Lower lobe of right lung (tissue), 2 donors: ENCODE data around the gene JAKMIP1. TPM values are rescaled to one million over a fixed set of nuclear protein-coding genes. Genes with fewer than 3 reads are reported as not detected.
A peak's percentile ranks its signal among the peaks of the same experiment; 100 is the strongest.

Experiments used
- ATAC-seq, 2 donors: fragments of 200-7000 bp; cut with Tn5 transposase; one replicate each; pipeline ENCODE4 v1.9.1; 2020 to 2022; ENCODE audit warnings: mild to moderate bottlenecking in 2 of 2, moderate library complexity in 2 of 2
- DNase-seq: peaks from one replicate; pipeline ENCODE4 v3.0.0-alpha.2; 2020
- H3K27ac ChIP-seq: fragments of 200-600 bp; one replicate; pipeline ENCODE4 v1.8.0; 2022
- H3K27me3 ChIP-seq: fragments of 200-600 bp; one replicate; pipeline ENCODE4 v1.8.0; 2022; ENCODE audit warnings: low read depth
- H3K36me3 ChIP-seq: fragments of 200-600 bp; one replicate; pipeline ENCODE4 v1.8.0; 2022; ENCODE audit warnings: mild to moderate bottlenecking
- H3K4me1 ChIP-seq: fragments of 200-600 bp; one replicate; pipeline ENCODE4 v1.8.0; 2022
- H3K4me3 ChIP-seq: fragments of 200-600 bp; one replicate; pipeline ENCODE4 v1.8.0; 2022; ENCODE audit warnings: mild to moderate bottlenecking
- H3K9me3 ChIP-seq: fragments of 200-600 bp; one replicate; pipeline ENCODE4 v1.8.0; 2022
- intact Hi-C: fragments of 100-400 bp; cut with DNase I; formaldehyde crosslinking; loops from one replicate; pipeline ENCODE4 v1.11.0; 2022
- total RNA-seq: library from RNA; stranded (reverse); fragmentation: NEBNext Ultra II Directional; extraction: Animal tissue kit (Norgen Biotek cat#: 25700); gene quantifications from one replicate; pipeline ENCODE4 v1.2.1, GENCODE V29; 2021
- TF ChIP-seq, protein P1 (sequence below): fragments of 200-600 bp; IDR thresholded peaks from one replicate; pipeline ENCODE4 v1.8.0; 2022; ENCODE audit warnings: antibody characterized with exemption, mild to moderate bottlenecking
- donor health status: DM: no; HTN: yes; CAD: no; lungs with severe emphysema.

Gene JAKMIP1
- total RNA-seq, 1 donor from 2014 or later = 0.65 TPM

DNA sequence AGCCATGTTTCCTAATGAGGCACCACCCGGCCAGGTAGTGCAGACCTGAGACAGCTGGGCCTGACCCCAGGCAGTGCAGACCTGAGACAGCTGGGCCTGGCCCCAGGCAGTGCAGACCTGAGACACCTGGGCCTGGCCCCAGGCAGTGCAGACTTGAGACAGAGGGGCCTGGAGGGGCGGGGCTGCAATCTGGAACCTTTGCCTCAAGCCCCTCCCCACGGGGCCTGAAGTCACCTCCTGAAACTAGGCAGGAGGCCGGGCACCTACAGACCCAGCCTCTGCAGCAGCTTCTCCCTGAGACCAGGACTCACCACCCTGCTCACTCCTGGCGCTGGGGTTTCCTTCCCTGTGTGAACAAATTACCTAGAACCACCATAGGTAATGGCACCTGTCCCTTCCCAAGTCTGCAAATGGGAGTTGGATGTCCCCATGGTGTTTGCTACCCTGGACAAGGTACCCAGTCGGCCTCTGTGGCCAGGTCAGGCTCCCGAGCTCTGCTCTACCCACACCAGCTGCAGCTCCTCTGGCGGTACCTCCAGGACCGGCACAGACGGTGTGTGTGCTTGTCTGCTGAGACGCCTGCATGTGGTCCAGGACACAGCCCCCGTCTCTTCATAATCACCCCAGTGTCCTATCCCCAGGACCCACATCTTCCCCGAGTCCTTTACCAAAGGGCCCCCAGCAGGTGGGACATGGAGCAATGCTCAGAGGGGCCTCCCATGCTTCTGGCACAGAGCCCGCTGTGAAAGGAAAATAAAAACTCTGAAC is 129.0 kb downstream of the JAKMIP1 start:
- H3K36me3 ChIP-seq = no peaks in the 10 kb centered on the region
- H3K27me3 ChIP-seq = peaks cover 10% of the 10 kb centered on the region
- DNase-seq = peak; percentile 28
- no peaks in the 10 kb centered on the region for H3K4me1 ChIP-seq
- H3K27ac ChIP-seq = no peak overlapping the region
- intact Hi-C loops = no loop called here
- H3K4me3 ChIP-seq = no peak overlapping the region
- no peak for ATAC-seq
- TF ChIP-seq, protein P1, sequence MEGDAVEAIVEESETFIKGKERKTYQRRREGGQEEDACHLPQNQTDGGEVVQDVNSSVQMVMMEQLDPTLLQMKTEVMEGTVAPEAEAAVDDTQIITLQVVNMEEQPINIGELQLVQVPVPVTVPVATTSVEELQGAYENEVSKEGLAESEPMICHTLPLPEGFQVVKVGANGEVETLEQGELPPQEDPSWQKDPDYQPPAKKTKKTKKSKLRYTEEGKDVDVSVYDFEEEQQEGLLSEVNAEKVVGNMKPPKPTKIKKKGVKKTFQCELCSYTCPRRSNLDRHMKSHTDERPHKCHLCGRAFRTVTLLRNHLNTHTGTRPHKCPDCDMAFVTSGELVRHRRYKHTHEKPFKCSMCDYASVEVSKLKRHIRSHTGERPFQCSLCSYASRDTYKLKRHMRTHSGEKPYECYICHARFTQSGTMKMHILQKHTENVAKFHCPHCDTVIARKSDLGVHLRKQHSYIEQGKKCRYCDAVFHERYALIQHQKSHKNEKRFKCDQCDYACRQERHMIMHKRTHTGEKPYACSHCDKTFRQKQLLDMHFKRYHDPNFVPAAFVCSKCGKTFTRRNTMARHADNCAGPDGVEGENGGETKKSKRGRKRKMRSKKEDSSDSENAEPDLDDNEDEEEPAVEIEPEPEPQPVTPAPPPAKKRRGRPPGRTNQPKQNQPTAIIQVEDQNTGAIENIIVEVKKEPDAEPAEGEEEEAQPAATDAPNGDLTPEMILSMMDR = no peak
- no peaks in the 10 kb centered on the region for H3K9me3 ChIP-seq

DNA sequence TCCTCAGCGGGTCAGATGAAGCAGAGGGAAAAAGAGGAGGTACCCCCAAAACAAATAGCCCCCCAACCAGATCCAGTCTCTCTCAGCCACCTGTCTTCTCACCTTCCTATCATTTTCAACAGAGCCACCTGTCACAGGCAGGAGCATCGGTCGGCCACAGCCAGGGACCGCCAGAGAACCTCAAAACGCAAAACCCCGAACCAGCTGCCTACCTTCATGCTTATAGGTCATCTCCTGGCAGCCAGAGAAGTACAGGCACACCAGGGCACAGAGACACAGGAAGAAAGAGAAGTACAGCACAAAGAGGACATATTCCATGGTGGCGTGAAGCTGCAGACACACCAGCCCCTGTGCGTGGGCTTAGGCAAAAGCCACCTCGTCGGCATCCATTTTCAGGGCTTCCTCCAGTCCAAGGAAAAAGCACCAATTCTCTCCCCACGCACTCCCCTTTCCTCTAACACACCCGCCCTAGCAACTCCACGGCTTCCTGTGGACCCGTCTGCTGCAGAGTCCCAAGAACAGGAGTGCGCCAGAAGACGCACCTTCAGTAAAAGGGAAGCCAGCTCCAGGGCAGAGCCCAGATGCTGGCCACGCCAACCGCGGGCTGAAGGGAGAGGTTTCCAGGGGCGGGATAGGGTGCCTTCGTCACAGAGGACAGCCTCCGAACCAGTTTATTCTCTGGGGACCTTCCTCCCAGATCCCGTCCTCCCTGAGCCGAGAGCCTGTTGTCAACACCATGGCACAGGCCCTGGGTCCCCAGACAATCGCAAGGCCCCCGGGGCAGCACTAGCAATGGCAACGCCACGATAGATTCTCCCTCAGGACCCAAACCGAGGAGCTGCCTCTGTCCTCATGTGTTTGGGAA is 130.3 kb downstream of the JAKMIP1 start:
- Histone ChIP-seq H3K36me3 (no peaks in the 10 kb centered on the region), H3K4me3 (no peak overlapping the region), H3K27ac (no peak overlapping the region), H3K27me3 (peaks cover 10% of the 10 kb centered on the region), H3K9me3 (no peaks in the 10 kb centered on the region), H3K4me1 (no peaks in the 10 kb centered on the region)
- ATAC-seq (no peak), DNase-seq (peak; percentile 38)
- TF ChIP-seq, protein P1 = no peak
- intact Hi-C loops = no loop called here

DNA sequence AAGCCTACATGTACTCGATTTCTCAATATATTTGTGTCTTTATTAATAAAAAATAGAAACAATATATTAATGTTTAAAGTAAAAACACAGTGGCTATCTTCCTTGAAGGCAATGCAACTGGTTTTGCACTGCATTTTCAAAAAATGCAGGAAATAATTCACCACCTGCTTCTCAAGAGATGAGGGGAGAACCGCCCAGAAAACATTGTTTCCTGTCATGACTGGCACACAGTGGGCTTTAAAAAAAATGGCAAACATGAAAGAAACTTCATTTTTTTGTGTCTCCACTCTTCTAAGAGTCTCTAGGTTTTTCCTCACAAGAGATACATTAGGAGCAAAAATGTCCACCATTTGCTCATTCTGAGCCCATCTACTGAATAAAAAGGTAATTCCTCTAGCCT is 131.4 kb downstream of the JAKMIP1 start:
- no peak overlapping the region for H3K27ac ChIP-seq
- no peaks in the 10 kb centered on the region for H3K4me1 ChIP-seq
- no peaks in the 10 kb centered on the region for H3K36me3 ChIP-seq
- ATAC-seq (no peak), DNase-seq (no peak)
- intact Hi-C loops = no loop called here
- H3K9me3 ChIP-seq = no peaks in the 10 kb centered on the region
- no peak overlapping the region for H3K4me3 ChIP-seq
- TF ChIP-seq, protein P1 = no peak
- H3K27me3 ChIP-seq = peaks cover 10% of the 10 kb centered on the region

DNA sequence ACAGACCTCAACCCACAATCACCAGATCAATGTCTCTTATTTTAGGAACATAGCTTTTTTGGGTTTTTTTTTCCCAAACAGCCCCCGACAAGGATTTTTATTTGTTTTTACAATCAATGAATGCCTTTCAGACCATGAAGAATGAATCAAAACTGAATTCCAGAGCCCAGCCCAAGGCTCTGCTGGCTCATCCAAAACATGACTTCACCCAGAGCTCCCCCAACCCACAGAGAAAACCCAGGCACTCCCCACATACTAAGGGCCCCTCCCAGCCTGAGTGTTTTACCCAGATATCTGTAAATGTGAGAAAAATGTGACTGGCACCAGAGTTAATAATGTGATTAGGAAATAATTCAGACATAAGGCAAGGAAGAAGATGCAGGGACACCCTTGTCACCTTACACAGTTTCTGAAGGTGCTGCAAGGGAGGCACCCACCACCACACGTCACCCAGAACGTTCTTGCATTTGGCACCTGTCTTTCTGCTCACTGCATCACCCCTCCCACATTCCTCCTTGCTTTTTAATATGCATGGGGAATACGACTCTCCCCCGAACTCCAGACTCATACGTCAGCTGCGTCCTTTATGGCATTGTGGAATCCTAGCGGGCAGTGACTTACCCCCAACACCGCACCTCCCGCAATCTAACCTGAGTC is 134.3 kb downstream of the JAKMIP1 start:
- Histone ChIP-seq H3K36me3 (no peaks in the 10 kb centered on the region), H3K4me3 (no peak overlapping the region), H3K27me3 (peaks cover 7% of the 10 kb centered on the region), H3K9me3 (no peaks in the 10 kb centered on the region), H3K4me1 (no peaks in the 10 kb centered on the region), H3K27ac (no peak overlapping the region)
- TF ChIP-seq, protein P1 = no peak
- intact Hi-C loops = no loop called here
- ATAC-seq = no peak
- DNase-seq = no peak

DNA sequence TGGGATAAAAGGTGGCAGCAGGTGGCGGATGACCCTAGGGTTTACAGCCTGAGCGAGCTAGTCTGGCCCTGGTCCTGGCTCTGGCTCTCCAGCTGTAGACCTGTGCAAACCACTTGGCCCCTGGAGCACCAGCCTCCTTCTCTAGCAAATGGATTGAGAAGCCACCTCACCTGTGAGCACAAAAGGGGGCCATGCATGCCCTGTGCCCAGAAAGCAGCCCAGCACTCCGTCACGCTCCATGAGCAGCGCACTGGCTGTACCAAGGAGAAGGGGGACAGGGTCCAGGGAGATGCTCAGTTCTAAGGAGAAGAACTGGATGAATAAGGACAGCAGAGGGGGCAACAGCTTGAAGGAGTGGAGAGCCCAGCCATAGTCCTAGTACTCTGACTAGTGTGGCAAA is 135.2 kb downstream of the JAKMIP1 start:
- H3K4me1 ChIP-seq = no peaks in the 10 kb centered on the region
- no peak overlapping the region for H3K4me3 ChIP-seq
- ATAC-seq (no peak), DNase-seq (no peak)
- peaks cover 5% of the 10 kb centered on the region for H3K9me3 ChIP-seq
- peaks cover 7% of the 10 kb centered on the region for H3K27me3 ChIP-seq
- TF ChIP-seq, protein P1 = no peak
- intact Hi-C loops = no loop called here
- no peak overlapping the region for H3K27ac ChIP-seq
- no peaks in the 10 kb centered on the region for H3K36me3 ChIP-seq
